ENCODE results near the gene FRMD3. TPM values are rescaled to one million over a fixed set of nuclear protein-coding genes. Genes with fewer than 3 reads are reported as not detected.

FRMD3 gene
- total RNA-seq, 1 experiment from 2014 or later, result 14.5 TPM

DNA sequence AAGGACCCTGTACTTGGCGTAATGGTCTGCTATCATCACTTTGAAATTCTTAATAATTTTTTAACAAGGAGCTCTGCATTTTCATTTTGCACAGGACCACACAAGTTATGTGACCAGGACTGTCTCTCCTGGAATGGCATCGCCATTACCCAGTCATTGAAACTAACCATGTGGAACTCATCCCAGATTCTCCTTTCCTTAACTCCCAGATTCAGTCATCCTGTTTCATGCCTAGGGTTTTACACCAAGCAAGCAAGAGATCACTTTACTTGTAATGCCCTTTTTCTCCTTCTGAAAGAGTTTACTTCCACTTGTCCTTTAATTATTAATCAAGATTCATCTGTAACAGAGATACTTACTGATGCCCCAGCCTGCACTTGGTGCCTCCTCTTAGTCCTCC lies 12.0 kb downstream of the FRMD3 start:
- ChIA-PET POLR2A (no interaction called here), CTCF (no interaction called here)
- ATAC-seq (no peak), DNase-seq (ENCODE audit: low read depth, low spot score) (no peak)
- in situ Hi-C loops (cut with HindIII; ENCODE audit: low pct_unique_long_range_greater_than_20kb, low sequenced_read_pairs), result no loop called here
- peaks cover 37% of the 10 kb centered on the region for H3K4me1 ChIP-seq (ENCODE audit: control insufficient read depth, insufficient read depth, low read length)
- no peak overlapping the region for H3K4me3 ChIP-seq (ENCODE audit: low read depth in 2 of 2, low read length in 2 of 2)
- H3K9me3 ChIP-seq (ENCODE audit: control insufficient read depth, insufficient read depth, low read depth, low read length), result no peaks in the 10 kb centered on the region
- no TSS peak for BruUV-seq (replicated peaks)
- peak overlapping the region; percentile 77 for H3K27ac ChIP-seq (ENCODE audit: low read length)
- TF ChIP-seq, protein P1, sequence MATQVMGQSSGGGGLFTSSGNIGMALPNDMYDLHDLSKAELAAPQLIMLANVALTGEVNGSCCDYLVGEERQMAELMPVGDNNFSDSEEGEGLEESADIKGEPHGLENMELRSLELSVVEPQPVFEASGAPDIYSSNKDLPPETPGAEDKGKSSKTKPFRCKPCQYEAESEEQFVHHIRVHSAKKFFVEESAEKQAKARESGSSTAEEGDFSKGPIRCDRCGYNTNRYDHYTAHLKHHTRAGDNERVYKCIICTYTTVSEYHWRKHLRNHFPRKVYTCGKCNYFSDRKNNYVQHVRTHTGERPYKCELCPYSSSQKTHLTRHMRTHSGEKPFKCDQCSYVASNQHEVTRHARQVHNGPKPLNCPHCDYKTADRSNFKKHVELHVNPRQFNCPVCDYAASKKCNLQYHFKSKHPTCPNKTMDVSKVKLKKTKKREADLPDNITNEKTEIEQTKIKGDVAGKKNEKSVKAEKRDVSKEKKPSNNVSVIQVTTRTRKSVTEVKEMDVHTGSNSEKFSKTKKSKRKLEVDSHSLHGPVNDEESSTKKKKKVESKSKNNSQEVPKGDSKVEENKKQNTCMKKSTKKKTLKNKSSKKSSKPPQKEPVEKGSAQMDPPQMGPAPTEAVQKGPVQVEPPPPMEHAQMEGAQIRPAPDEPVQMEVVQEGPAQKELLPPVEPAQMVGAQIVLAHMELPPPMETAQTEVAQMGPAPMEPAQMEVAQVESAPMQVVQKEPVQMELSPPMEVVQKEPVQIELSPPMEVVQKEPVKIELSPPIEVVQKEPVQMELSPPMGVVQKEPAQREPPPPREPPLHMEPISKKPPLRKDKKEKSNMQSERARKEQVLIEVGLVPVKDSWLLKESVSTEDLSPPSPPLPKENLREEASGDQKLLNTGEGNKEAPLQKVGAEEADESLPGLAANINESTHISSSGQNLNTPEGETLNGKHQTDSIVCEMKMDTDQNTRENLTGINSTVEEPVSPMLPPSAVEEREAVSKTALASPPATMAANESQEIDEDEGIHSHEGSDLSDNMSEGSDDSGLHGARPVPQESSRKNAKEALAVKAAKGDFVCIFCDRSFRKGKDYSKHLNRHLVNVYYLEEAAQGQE (IDR thresholded peaks at IDR 0.05; ENCODE audit: insufficient read depth in 1 of 2, low read depth in 2 of 2, low read length in 1 of 2), result no peak
- no peak for TF ChIP-seq POLR2AphosphoS5 (IDR thresholded peaks at IDR 0.05; ENCODE audit: low read depth, low read length)
- TF ChIP-seq, protein P2, sequence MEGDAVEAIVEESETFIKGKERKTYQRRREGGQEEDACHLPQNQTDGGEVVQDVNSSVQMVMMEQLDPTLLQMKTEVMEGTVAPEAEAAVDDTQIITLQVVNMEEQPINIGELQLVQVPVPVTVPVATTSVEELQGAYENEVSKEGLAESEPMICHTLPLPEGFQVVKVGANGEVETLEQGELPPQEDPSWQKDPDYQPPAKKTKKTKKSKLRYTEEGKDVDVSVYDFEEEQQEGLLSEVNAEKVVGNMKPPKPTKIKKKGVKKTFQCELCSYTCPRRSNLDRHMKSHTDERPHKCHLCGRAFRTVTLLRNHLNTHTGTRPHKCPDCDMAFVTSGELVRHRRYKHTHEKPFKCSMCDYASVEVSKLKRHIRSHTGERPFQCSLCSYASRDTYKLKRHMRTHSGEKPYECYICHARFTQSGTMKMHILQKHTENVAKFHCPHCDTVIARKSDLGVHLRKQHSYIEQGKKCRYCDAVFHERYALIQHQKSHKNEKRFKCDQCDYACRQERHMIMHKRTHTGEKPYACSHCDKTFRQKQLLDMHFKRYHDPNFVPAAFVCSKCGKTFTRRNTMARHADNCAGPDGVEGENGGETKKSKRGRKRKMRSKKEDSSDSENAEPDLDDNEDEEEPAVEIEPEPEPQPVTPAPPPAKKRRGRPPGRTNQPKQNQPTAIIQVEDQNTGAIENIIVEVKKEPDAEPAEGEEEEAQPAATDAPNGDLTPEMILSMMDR (IDR thresholded peaks at IDR 0.05), result no peak
- H3K36me3 ChIP-seq (ENCODE audit: control insufficient read depth, insufficient read depth, low read length), result no peaks in the 10 kb centered on the region
- no peaks in the 10 kb centered on the region for H3K27me3 ChIP-seq (ENCODE audit: control insufficient read depth, insufficient read depth, low read length)
- intact Hi-C loops (cut with micrococcal nuclease; ENCODE audit: unreplicated experiment), result loop anchor here (5.0 kb wide), 1 partner anchor 94 kb away; no protein-coding TSS in a partner anchor

DNA sequence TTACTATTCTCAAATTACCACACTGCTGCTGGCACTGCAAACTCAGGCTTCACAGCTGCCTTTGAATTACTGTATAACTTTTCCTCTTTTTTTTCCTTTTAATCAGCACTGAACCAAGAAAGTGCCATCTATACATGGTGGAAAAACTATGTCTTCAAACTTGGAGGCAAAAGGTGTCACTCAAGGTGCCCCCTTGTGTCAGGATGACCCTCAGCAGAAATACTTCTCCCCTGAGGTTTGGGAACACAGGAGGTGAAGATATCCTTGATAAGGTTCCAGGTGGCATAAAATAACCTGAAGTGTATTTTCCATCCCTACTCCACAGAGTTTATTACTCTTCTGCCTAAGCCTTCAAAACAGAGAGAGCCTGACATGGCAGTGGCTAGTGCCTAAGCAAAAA lies 14.5 kb downstream of the FRMD3 start:
- no peaks in the 10 kb centered on the region for H3K36me3 ChIP-seq (ENCODE audit: control insufficient read depth, insufficient read depth, low read length)
- no peaks in the 10 kb centered on the region for H3K27me3 ChIP-seq (ENCODE audit: control insufficient read depth, insufficient read depth, low read length)
- ATAC-seq (no peak), DNase-seq (ENCODE audit: low read depth, low spot score) (no peak)
- no peak overlapping the region for H3K4me3 ChIP-seq (ENCODE audit: low read depth in 2 of 2, low read length in 2 of 2)
- no TSS peak for BruUV-seq (replicated peaks)
- H3K9me3 ChIP-seq (ENCODE audit: control insufficient read depth, insufficient read depth, low read depth, low read length), result no peaks in the 10 kb centered on the region
- TF ChIP-seq, protein P2 (IDR thresholded peaks at IDR 0.05), result no peak; the same call in 1 of the 2 replicates
- TF ChIP-seq POLR2AphosphoS5 (IDR thresholded peaks at IDR 0.05; ENCODE audit: low read depth, low read length), result no peak
- TF ChIP-seq, protein P1 (IDR thresholded peaks at IDR 0.05; ENCODE audit: insufficient read depth in 1 of 2, low read depth in 2 of 2, low read length in 1 of 2), result no peak
- TF ChIP-seq TCF7L2 (IDR thresholded peaks at IDR 0.05; ENCODE audit: low read depth, low read length), result no peak
- TF ChIP-seq SIN3A (IDR thresholded peaks at IDR 0.05; ENCODE audit: borderline replicate concordance, insufficient read depth, low read depth, low read length), result no peak
- peak overlapping the region; percentile 57; the same call in 1 of the 2 replicates for H3K27ac ChIP-seq (ENCODE audit: low read length)
- ChIA-PET POLR2A (no interaction called here), CTCF (no interaction called here)
- in situ Hi-C loops (cut with HindIII; ENCODE audit: low pct_unique_long_range_greater_than_20kb, low sequenced_read_pairs), result no loop called here
- H3K4me1 ChIP-seq (ENCODE audit: control insufficient read depth, insufficient read depth, low read length), result peaks cover 43% of the 10 kb centered on the region
- intact Hi-C loops (cut with micrococcal nuclease; ENCODE audit: unreplicated experiment), result no loop called here

Measured in Panc1 (cell line).